Astrocyte (in vitro differentiated cells and primary cell): ENCODE data around the gene TANGO2.
"Not testable (repeated sequence)": the region's sequence is repeated elsewhere in the genome, so short reads cannot be mapped to it uniquely, and the experiment has no call there.

ENCODE experiments used
- CTCF ChIP-seq: IDR thresholded peaks from 2 replicates; pipeline ENCODE4 v1.5.1; 2011; ENCODE audit warnings: low read depth, mild to moderate bottlenecking, inconsistent platforms, low read length, moderate library complexity; ENCODE audit not compliant: insufficient read depth
- EZH2 ChIP-seq: IDR thresholded peaks from 2 replicates; pipeline ENCODE4 v1.6.1; 2012; ENCODE audit warnings: mild to moderate bottlenecking, low read length, inconsistent platforms; ENCODE audit not compliant: insufficient read depth

- TF ChIP-seq CTCF, EZH2: not testable (repeated sequence)
Measured at GRCh38 chr22:20067384-20067682, 46.4 kb downstream of the TANGO2 start.
